Astrocyte of the spinal cord (primary cell): ENCODE results near the gene SGMS1.
"Not testable (repeated sequence)": the region's sequence is repeated elsewhere in the genome, so short reads cannot be mapped to it uniquely, and the experiment has no call there.

Source experiments
- DNase-seq: peaks from one replicate; pipeline ENCODE4 v3.0.0; 2011; ENCODE audit warnings: low read depth, low spot score
- H3K4me3 ChIP-seq: 2 replicates; pipeline ENCODE4 v1.5.1; 2011; ENCODE audit warnings: low read depth, mild to moderate bottlenecking, low read length, moderate library complexity
- in situ Hi-C: cut with HindIII; loops from 2 replicates; pipeline ENCODE4 v1.10.0; 2017; ENCODE audit warnings: low sequenced_read_pairs
- TF ChIP-seq, protein P1 (sequence below): IDR thresholded peaks from 2 replicates; pipeline ENCODE4 v1.5.1; 2012; ENCODE audit warnings: low read depth, mild to moderate bottlenecking, low read length, inconsistent platforms

The SGMS1 gene

DNA sequence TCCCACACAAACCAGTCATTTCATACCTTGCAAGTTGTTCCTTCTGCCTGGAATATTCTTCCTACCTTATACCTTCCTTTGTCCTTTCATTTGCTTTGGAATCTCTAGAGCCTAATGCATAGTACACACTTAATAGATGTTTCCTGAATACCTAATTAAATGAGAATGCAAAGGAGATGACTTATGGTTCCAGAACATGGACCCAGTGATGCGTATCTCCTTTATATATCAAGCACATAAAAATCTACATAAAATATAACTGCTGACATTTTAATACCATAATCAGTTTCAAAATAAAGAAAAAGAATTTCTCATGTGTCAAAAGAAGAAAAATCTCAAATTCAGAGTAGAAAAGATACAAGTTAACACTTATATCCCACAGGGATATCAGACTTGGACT, 261.8 kb downstream of the SGMS1 start:
- H3K4me3 ChIP-seq: no peak overlapping the region
- no peak for DNase-seq
- in situ Hi-C loops: no loop called here
- TF ChIP-seq, protein P1, sequence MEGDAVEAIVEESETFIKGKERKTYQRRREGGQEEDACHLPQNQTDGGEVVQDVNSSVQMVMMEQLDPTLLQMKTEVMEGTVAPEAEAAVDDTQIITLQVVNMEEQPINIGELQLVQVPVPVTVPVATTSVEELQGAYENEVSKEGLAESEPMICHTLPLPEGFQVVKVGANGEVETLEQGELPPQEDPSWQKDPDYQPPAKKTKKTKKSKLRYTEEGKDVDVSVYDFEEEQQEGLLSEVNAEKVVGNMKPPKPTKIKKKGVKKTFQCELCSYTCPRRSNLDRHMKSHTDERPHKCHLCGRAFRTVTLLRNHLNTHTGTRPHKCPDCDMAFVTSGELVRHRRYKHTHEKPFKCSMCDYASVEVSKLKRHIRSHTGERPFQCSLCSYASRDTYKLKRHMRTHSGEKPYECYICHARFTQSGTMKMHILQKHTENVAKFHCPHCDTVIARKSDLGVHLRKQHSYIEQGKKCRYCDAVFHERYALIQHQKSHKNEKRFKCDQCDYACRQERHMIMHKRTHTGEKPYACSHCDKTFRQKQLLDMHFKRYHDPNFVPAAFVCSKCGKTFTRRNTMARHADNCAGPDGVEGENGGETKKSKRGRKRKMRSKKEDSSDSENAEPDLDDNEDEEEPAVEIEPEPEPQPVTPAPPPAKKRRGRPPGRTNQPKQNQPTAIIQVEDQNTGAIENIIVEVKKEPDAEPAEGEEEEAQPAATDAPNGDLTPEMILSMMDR: no peak

DNA sequence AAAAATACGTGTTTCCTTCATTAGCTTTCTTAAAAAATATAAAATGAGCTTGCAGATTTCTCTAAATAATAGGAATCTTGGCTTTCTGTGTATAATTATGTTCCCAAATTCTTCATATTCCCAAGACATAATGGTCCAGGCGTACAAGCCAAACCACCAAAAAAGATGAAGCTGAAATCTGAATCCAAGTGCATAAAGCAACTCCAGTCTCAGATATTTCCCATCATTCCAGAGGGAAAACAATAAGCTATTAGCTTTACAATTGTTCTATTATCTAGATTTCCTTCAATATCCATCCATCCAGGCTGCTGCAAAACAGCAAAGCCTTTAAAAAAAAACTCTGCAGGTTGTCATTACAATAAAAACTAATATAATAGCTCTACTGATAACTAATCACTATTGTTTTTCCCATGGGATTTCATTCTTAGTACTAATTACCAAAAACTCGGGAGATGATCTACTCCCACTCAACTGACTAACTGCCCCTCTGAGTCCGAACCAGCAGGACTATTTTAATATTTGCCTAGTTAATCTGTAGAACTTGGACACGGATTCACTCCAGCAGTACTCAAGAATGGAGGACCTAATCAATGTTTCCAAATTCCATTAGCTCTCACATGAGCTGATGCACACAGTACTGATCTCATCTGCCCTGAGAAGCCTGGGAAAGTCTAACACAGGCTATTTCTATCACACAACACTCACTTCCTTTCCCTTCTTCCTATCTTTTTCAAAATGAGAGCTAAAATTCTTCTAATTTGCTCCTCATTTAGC, 263.5 kb downstream of the SGMS1 start:
- TF ChIP-seq, protein P1: no peak
- no peak for DNase-seq
- in situ Hi-C loops: no loop called here
- H3K4me3 ChIP-seq: no peak overlapping the region

DNA sequence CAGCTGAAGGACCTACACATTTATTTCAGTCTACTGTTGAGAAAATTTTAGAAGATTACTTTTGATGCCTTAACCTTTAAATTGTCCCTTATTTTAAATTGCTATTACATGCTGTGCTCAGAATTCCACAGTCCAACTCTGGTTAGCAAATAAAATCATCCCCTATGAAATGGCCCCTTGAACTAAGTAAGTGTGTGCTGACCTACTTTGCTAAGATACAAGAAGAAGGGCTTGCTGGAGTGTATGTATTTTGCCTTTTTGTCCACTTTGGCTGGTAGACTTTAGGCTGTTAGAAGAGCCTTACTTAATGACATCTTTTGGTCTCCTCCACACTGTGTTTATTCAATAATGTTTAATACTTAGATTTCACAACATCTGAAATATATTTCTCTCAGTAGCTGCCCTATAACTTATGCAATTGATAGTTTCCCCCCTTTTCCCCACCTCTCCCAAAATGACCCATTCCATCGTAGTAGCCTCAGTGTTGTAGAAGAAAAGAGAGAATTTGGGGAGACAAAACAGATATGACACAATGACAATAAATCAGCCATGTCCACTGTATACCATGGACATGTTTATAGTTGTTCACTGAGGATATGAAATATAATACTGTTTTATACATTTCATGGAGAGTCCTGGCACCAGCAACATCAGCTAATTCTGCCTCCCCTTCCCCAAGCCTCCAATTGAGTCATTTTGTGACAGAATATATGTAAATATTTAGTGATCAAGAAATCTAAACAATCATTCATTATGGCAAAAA, 264.6 kb downstream of the SGMS1 start:
- in situ Hi-C loops: no loop called here
- TF ChIP-seq, protein P1: no peak
- H3K4me3 ChIP-seq: no peak overlapping the region
- DNase-seq: no peak

DNA sequence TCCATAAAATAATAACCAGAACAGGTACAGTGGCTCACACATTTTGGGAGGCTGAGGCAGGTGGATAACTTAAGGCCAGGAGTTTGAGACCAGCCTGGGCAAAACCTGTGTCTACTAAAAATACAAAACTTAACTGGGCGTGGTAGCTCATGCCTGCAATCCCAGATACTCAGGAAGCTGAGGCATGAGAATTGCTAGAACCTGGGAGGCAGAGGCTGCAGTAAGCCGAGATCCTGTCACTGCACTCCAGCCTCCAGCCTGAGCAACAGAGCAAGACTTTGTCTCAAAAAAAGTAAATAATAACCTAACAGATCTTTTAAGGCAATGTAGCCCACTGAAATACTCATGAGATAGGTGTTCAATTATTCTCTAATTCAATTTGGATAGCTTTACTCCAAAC, 265.3 kb downstream of the SGMS1 start:
- no peak for DNase-seq
- in situ Hi-C loops: no loop called here
- no peak overlapping the region for H3K4me3 ChIP-seq
- TF ChIP-seq, protein P1: no peak

DNA sequence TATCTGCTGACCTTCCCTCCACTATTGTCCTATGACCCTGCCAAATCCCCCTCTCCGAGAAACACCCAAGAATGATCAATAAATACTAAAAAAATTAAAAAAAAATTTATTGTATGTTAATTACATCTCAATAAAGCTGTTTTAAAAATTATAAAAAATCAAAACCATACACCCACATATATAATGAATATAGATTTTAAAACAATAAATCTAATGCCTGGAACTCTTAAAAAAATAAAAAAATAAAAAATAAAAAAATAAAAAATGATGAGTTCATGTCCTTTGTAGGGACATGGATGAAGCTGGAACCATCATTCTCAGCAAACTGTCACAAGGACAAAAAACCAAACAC, 267.3 kb downstream of the SGMS1 start:
- DNase-seq, in situ Hi-C loops, H3K4me3 ChIP-seq: not testable (repeated sequence)

DNA sequence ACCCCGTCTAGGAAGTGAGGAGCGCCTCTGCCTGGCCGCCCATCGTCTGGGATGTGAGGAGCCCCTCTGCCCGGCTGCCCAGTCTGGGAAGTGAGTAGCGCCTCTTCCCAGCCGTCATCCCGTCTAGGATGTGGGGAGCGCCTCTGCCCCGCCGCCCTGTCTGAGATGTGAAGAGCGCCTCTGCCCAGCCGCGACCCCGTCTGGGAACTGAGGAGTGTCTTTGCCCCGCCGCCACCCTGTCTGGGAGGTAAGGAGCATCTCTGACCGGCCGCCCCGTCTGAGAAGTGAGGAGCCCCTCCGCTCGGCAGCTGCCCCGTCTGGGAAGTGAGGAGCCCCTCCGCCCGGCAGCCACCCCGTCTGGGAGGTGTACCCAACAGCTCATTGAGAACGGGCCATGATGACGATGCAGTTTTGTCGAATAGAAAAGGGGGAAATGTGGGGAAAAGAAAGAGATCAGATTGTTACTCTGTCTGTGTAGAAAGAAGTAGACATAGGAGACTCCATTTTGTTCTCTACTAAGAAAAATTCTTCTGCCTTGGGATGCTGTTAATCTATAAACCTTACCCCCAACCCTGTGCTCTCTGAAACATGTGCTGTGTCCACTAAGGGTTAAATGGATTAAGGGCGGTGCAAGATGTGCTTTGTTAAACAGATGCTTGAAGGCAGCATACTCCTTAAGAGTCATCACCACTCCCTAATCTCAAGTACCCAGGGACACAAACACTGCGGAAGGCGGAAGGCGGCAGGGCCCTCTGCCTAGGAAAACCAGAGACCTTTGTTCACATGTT, 267.9 kb downstream of the SGMS1 start:
- DNase-seq, H3K4me3 ChIP-seq, in situ Hi-C loops: not testable (repeated sequence)

DNA sequence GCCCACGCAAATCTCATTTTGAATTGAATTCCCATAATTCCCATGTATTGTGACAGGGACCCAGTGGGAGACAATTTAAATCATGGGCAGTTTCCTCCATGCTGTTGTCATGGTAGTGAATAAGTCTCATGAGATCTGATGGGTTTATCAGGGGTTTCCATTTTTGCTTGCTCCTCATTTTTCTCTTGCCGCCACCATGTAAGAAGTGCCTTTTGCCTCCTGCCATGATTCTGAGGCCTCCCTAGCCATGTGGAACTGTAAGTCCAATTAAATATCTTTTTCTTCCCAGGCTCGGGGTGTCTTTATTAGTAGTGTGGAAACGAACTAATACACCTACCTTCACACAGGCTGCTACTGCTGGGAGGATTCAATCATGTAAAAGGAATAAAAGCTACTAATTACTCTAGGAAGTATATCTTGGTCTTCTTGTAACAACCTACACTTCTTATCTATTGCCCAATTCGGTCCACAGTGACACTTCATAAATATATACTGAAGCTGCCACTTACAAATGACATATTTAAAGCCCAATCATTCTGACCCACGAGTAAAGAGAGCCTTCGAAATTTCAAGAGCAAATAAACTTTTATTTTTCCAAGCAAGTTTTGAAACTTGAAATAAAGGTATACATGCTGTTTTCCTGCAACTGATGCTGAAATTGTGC, 272.1 kb downstream of the SGMS1 start:
- in situ Hi-C loops: no loop called here
- TF ChIP-seq, protein P1: no peak
- no peak for DNase-seq
- H3K4me3 ChIP-seq: no peak overlapping the region
